Trophoblast cell (in vitro differentiated cells and primary cell): ENCODE measurements around the gene NDUFA11.

Experiments
- DNase-seq, 2 donors: peaks; one replicate each; pipeline ENCODE4 v3.0.0-alpha.2; 2016
- H2AFZ ChIP-seq: 2 replicates; pipeline ENCODE4 v1.6.1; 2013; ENCODE audit warnings: low read length, moderate library complexity, mild to moderate bottlenecking; ENCODE audit not compliant: insufficient read depth, poor library complexity
- H2AK5ac ChIP-seq: 2 replicates; pipeline ENCODE4 v1.6.1; 2013; ENCODE audit warnings: mild to moderate bottlenecking, low read length
- H2BK120ac ChIP-seq: 2 replicates; pipeline ENCODE4 v1.6.1; 2013; ENCODE audit warnings: low read length, mild to moderate bottlenecking, moderate library complexity; ENCODE audit not compliant: insufficient read depth, poor library complexity
- H2BK12ac ChIP-seq: 2 replicates; pipeline ENCODE4 v1.6.1; 2013; ENCODE audit warnings: mild to moderate bottlenecking, low read length, moderate library complexity
- H2BK5ac ChIP-seq: 2 replicates; pipeline ENCODE4 v1.6.1; 2013; ENCODE audit warnings: low read length, low read depth, moderate library complexity, mild to moderate bottlenecking; ENCODE audit not compliant: poor library complexity
- H3K14ac ChIP-seq: 2 replicates; pipeline ENCODE4 v1.6.1; 2013; ENCODE audit warnings: mild to moderate bottlenecking, low read length
- H3K18ac ChIP-seq: 2 replicates; pipeline ENCODE4 v1.6.1; 2013; ENCODE audit warnings: mild to moderate bottlenecking, low read length
- H3K23ac ChIP-seq: 2 replicates; pipeline ENCODE4 v1.6.1; 2013; ENCODE audit warnings: low read length
- H3K27ac ChIP-seq: 2 replicates; pipeline ENCODE4 v1.5.1; 2013; ENCODE audit warnings: low read depth, mild to moderate bottlenecking, inconsistent platforms, low read length, moderate library complexity
- H3K27me3 ChIP-seq: 2 replicates; pipeline ENCODE4 v1.6.1; 2013; ENCODE audit warnings: inconsistent platforms, mild to moderate bottlenecking, low read length, moderate library complexity; ENCODE audit not compliant: insufficient read depth
- H3K36me3 ChIP-seq, 2 experiments: 1 replicate in 1 of 2; 2 replicates in 1 of 2; pipeline ENCODE4 v1.6.1; 2013; ENCODE audit warnings: low read length in 2 of 2, mild to moderate bottlenecking in 2 of 2, moderate library complexity in 1 of 2; ENCODE audit not compliant: insufficient read depth in 2 of 2, control insufficient read depth in 1 of 2
- H3K4ac ChIP-seq: 2 replicates; pipeline ENCODE4 v1.6.1; 2013; ENCODE audit warnings: low read depth, mild to moderate bottlenecking, low read length, moderate library complexity
- H3K4me1 ChIP-seq, 2 experiments: 1 replicate in 1 of 2; 2 replicates in 1 of 2; pipeline ENCODE4 v1.6.1; 2013; ENCODE audit warnings: low read length in 2 of 2, mild to moderate bottlenecking in 2 of 2, moderate library complexity in 1 of 2; ENCODE audit not compliant: insufficient read depth in 2 of 2, control insufficient read depth in 1 of 2
- H3K4me2 ChIP-seq: 2 replicates; pipeline ENCODE4 v1.6.1; 2013; ENCODE audit warnings: inconsistent platforms, mild to moderate bottlenecking, low read length, moderate library complexity
- H3K4me3 ChIP-seq: 2 replicates; pipeline ENCODE4 v1.5.1; 2013; ENCODE audit warnings: mild to moderate bottlenecking, low read depth, low read length, inconsistent platforms
- H3K79me1 ChIP-seq: one replicate; pipeline ENCODE4 v1.6.1; 2013; ENCODE audit warnings: low read length
- H3K79me2 ChIP-seq: 2 replicates; pipeline ENCODE4 v1.6.1; 2013; ENCODE audit warnings: low read length, mild to moderate bottlenecking; ENCODE audit not compliant: control insufficient read depth, insufficient read depth, poor library complexity
- H3K9ac ChIP-seq: 2 replicates; pipeline ENCODE4 v1.6.1; 2013; ENCODE audit warnings: mild to moderate bottlenecking, low read length
- H3K9me3 ChIP-seq: 2 replicates; pipeline ENCODE4 v1.6.1; 2013; ENCODE audit warnings: low read depth, mild to moderate bottlenecking, control low read depth, inconsistent platforms, low read length; ENCODE audit not compliant: insufficient read depth
- H4K12ac ChIP-seq: 2 replicates; pipeline ENCODE4 v1.6.1; 2013; ENCODE audit warnings: low read depth, mild to moderate bottlenecking, low read length, moderate library complexity
- H4K8ac ChIP-seq: 2 replicates; pipeline ENCODE4 v1.6.1; 2013; ENCODE audit warnings: low read depth, mild to moderate bottlenecking, low read length, moderate library complexity
- H4K91ac ChIP-seq: one replicate; pipeline ENCODE4 v1.6.1; 2013; ENCODE audit warnings: low read depth, mild to moderate bottlenecking, low read length, moderate library complexity
- WGBS: extraction: QIAGEN DNeasy Blood & Tissue Kit; methylation state at CpG from one replicate; pipeline ENCODE4 v1.1.7; 2013; ENCODE audit warnings: missing lambda C conversion rate; ENCODE audit not compliant: insufficient read length, insufficient coverage; ENCODE audit errors: extremely low coverage; 5-methylcytosine and 5-hydroxymethylcytosine counted together

NDUFA11 gene

DNA sequence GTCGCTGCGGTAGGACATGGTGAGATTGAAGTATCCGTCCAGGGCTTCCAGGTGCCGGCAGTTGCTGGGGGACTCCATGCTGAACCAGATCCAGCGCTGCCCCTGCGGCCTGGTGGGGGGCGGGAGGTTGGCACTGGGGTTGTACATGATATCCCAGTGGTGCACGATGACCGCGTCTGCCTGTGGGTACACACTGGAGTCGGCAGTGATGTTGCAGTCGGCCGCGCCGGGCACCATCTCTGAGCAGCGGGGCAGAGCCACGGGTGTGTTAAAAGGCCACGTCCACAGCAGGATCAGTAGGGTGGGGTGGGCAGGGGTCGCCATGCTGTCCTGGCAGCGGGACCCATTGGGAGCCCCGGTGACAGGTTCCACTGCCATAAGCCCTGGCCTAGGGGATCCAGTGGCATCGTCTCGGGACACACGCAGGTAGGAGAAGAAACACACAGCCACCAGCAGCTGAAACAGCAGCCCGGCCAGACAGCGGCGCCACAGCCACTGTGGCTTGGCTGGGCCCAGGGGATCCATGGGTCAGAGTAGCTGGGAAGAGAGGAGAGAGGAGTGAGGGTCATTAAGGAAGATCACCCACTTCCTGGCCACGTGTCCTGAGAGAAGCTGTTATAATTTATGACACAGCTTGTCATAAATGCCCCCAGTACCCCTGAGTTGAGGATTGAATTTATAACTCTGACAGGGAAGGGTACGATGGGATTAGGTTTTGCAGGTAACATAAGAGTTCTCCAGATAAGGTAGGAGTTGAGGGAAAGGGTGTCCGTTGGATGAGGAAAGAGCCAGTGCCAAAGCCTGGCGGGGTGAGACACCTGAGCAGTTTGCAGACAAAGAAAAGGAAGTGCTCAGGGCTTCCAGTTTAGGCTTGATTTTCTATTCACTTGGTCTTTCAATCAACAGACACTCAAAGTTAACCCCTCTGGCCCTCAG lies 36.1 kb downstream of the NDUFA11 start:
- H3K27ac ChIP-seq = no peak overlapping the region
- H4K12ac ChIP-seq = no peak overlapping the region
- no peak overlapping the region for H3K23ac ChIP-seq
- no peak overlapping the region for H2BK5ac ChIP-seq
- H3K14ac ChIP-seq = no peak overlapping the region
- H2BK120ac ChIP-seq = no peak overlapping the region
- H2BK12ac ChIP-seq = no peak overlapping the region
- H3K4ac ChIP-seq = no peak overlapping the region
- H2AK5ac ChIP-seq = no peak overlapping the region
- H4K8ac ChIP-seq = no peak overlapping the region
- no CpG with 5 or more reads among the region's 31 CpGs for WGBS
- H3K4me2 ChIP-seq = no peak overlapping the region
- H2AFZ ChIP-seq = no peak overlapping the region
- no peaks in the 10 kb centered on the region for H3K36me3 ChIP-seq
- H3K4me3 ChIP-seq = no peak overlapping the region
- no peaks in the 10 kb centered on the region for H3K79me2 ChIP-seq
- H4K91ac ChIP-seq = no peak overlapping the region
- H3K18ac ChIP-seq = no peak overlapping the region
- H3K9ac ChIP-seq = no peak overlapping the region
- no peaks in the 10 kb centered on the region for H3K9me3 ChIP-seq
- no peak for DNase-seq
- no peaks in the 10 kb centered on the region for H3K79me1 ChIP-seq
- H3K4me1 ChIP-seq = peaks cover 3 to 5% of the 10 kb centered on the region in 2 experiments
- H3K27me3 ChIP-seq = no peaks in the 10 kb centered on the region

DNA sequence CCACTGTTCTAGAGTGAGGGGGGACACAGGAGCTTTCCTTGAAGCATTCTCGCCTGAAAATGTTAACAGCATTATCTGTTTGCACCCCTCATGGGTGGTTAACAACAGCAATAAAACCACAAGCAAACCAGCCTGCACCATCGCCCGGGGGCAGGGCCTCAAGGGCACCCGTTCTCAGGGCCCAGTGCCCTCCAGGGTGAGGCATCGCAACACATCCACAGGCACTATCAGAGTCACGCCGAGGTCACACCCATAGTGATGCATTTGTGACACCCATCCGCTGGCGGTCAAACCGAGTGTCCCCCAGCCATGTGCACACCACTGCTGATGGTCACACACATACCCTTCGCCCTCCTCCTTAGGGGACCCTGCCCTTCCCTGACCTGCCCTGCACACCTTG lies 37.8 kb downstream of the NDUFA11 start:
- H3K23ac ChIP-seq = no peak overlapping the region
- no peak overlapping the region for H3K4me3 ChIP-seq
- H2AK5ac ChIP-seq = no peak overlapping the region
- H4K12ac ChIP-seq = no peak overlapping the region
- H3K4ac ChIP-seq = no peak overlapping the region
- no peak overlapping the region for H3K14ac ChIP-seq
- WGBS = no CpG with 5 or more reads among the region's 11 CpGs
- no peak overlapping the region for H3K4me2 ChIP-seq
- H3K27ac ChIP-seq = no peak overlapping the region
- no peak overlapping the region for H4K91ac ChIP-seq
- no peak overlapping the region for H4K8ac ChIP-seq
- H3K9me3 ChIP-seq = peaks cover 1% of the 10 kb centered on the region
- no peaks in the 10 kb centered on the region for H3K79me1 ChIP-seq
- H3K27me3 ChIP-seq = no peaks in the 10 kb centered on the region
- no peak overlapping the region for H2BK120ac ChIP-seq
- no peak overlapping the region for H2BK12ac ChIP-seq
- H2BK5ac ChIP-seq = no peak overlapping the region
- H3K36me3 ChIP-seq = no peaks in the 10 kb centered on the region
- no peak overlapping the region for H3K18ac ChIP-seq
- H3K9ac ChIP-seq = no peak overlapping the region
- no peak for DNase-seq
- H3K4me1 ChIP-seq = peaks cover 0 to under 1% of the 10 kb centered on the region in 2 experiments
- H3K79me2 ChIP-seq = no peaks in the 10 kb centered on the region
- no peak overlapping the region for H2AFZ ChIP-seq

DNA sequence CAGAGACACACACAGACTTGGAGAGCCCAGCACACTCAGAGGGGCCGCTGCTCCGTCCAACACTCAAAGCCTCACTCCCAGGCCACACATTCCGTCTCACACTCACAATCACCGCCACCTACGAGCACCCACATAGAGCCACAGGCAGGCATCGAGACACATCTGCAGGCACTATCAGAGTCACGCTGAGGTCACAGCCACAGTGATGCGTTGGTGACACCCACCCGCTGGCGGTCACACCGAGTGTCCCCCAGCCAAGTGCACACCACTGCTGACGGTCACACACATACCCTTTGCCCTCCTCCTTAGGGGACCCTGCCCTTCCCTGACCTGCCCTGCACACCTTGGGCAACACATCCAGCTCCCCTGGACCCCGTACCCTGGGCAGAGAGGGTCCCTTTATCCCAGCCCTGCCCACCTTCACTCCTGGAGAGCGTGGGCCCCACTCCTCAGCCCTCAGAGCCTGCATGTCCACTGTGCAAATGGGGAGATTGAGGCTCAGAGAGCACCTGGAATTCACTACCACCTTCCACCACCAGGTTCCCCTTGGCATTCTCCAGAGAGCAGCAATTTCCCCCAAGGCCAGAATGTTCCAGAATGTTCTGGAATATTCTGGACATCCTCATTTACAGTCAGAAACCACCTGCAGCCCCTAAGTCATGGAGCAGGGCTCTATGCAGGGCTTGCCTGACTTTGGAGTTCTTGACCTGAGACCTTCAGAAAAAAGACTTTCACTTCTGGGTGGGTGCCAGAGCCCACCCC lies 38.7 kb downstream of the NDUFA11 start:
- Histone ChIP-seq H3K9ac (no peak overlapping the region), H2BK120ac (no peak overlapping the region), H3K79me2 (no peaks in the 10 kb centered on the region), H3K4me2 (no peak overlapping the region), H2AK5ac (no peak overlapping the region), H3K14ac (no peak overlapping the region), H3K4me3 (no peak overlapping the region), H4K91ac (no peak overlapping the region), H3K9me3 (peaks cover 1% of the 10 kb centered on the region), H2BK5ac (no peak overlapping the region), H4K12ac (no peak overlapping the region), H3K4ac (no peak overlapping the region), H4K8ac (no peak overlapping the region), H3K18ac (no peak overlapping the region), H3K27me3 (no peaks in the 10 kb centered on the region), H3K23ac (no peak overlapping the region), H2AFZ (no peak overlapping the region), H3K27ac (no peak overlapping the region), H3K4me1 (peaks cover 0 to 3% of the 10 kb centered on the region in 2 experiments), H3K79me1 (no peaks in the 10 kb centered on the region), H2BK12ac (no peak overlapping the region), H3K36me3 (no peaks in the 10 kb centered on the region)
- no CpG with 5 or more reads among the region's 14 CpGs for WGBS
- DNase-seq = no peak

DNA sequence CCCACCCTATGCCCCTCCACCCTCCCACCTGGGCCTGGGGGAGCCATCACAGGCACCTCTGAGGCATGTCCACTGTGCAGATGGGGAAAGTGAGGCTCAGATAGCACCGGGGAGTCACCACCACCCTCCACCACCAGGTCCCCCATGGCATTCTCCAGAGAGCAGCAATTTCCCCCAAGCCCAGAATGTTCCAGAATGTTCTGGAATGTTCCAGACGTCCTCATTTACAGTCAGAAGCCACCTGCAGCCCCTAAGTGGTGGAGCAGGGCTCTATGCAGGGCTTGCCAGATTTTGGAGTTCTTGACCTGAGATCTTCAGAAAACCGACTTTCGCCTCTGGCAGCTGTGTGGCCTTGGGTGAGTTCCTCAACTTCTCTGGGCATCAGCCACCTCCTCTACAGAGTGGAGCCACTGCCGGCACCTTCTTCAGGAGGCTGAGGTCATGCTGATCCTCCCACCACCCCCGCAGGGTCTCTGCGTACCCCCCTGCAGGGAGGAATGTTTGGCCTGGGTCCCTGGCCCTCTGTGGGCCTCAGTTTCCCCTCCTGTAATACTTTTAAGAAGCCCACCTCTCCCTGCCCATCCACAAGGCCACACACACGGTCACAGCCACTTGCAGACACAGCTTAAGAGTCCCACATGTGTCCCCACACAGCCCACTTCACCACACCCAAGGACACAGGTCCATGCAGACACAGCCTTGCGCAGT lies 39.4 kb downstream of the NDUFA11 start:
- H3K9ac ChIP-seq = no peak overlapping the region
- H2BK120ac ChIP-seq = no peak overlapping the region
- peaks cover 0 to 3% of the 10 kb centered on the region in 2 experiments for H3K4me1 ChIP-seq
- no peak overlapping the region for H2BK5ac ChIP-seq
- H3K27me3 ChIP-seq = no peaks in the 10 kb centered on the region
- no peak overlapping the region for H3K18ac ChIP-seq
- H2AFZ ChIP-seq = no peak overlapping the region
- H3K9me3 ChIP-seq = peaks cover 1% of the 10 kb centered on the region
- H4K91ac ChIP-seq = no peak overlapping the region
- no peak overlapping the region for H3K27ac ChIP-seq
- no peak overlapping the region for H3K4me3 ChIP-seq
- no peak overlapping the region for H3K4me2 ChIP-seq
- no peak overlapping the region for H3K23ac ChIP-seq
- H3K79me1 ChIP-seq = no peaks in the 10 kb centered on the region
- no peak overlapping the region for H3K4ac ChIP-seq
- no peak overlapping the region for H3K14ac ChIP-seq
- H4K12ac ChIP-seq = no peak overlapping the region
- no peak for DNase-seq
- no peaks in the 10 kb centered on the region for H3K79me2 ChIP-seq
- H4K8ac ChIP-seq = no peak overlapping the region
- no CpG with 5 or more reads among the region's 9 CpGs for WGBS
- H2BK12ac ChIP-seq = no peak overlapping the region
- H2AK5ac ChIP-seq = no peak overlapping the region
- no peaks in the 10 kb centered on the region for H3K36me3 ChIP-seq
